Measurements from ENCODE around the gene TAS1R1.

TAS1R1 gene

DNA sequence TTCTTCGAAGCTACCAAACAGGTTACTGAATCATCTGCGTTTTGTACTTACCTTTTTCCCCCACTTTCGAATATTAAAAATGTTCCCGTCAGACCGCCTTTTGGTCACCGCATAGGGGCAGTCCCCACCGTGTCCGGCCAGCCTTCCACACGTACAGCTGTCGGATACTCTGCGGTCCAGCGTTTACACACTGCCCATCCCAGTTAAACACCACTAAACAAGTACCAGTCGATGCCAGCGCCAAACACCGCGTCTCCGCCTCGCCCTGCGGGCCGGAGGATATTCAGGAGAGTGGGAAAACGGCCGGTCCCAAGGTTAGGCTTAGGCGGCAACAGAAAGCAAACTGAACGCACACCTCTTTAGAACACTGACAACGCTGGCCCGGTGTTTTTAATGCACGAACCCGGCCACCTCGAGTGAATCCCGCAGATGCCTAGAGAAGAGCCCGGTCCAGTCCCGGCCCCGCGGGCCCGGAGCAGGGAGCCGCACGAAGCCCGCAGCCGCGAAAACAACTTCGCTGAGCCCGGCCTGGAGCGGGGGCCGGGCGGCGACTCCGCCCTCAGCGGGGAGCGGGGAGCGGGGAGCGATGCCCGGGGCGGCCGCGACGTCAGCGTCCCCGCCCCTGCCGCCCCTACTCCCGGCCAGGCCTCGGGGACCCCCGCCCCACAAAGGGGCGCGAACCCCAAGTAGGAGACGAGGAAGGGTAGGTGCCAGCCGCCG lies 57.7 kb downstream of the TAS1R1 start:
- no peak for DNase-seq (ENCODE audit: low read depth)

DNA sequence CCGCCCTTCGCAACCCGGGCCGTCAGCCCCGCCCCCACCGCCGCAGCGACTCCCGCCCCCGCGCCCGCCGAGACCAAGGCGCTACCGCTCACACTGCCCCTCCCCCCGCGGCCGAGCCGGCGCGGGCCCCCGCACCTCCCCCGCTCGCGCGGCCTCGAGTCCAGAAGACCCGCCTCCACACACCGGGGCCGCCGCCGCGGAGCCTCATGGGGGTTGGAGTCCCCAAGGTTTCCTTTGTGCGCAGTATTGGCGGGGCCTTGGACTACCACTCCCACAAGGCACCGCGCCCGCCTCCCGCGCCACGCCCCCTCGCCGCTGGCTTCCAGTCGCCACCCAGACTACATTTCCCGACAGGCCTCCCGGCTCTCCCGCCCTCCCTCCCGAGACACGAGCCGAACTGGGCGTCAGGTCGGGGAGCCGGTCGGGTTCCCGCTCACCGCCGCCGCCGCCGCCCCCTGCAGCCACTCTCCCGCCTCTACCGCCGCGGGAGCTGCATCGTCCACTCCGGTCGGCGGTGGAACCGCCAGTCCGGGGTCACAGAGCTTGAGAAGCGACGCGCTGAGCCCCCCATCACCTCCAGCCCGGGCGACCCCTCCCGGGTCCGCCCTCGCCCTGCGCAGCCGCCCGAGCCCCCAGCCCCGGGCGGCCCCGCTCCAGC lies 58.4 kb downstream of the TAS1R1 start, which contains the start of gene PHF13:
Gene PHF13, plus strand, starts transcription at position 371 of the 658 bp plus-strand sequence. CDS start 336 bp downstream, outside the sequence.
- peak; percentile 98 for DNase-seq (ENCODE audit: low read depth)

DNA sequence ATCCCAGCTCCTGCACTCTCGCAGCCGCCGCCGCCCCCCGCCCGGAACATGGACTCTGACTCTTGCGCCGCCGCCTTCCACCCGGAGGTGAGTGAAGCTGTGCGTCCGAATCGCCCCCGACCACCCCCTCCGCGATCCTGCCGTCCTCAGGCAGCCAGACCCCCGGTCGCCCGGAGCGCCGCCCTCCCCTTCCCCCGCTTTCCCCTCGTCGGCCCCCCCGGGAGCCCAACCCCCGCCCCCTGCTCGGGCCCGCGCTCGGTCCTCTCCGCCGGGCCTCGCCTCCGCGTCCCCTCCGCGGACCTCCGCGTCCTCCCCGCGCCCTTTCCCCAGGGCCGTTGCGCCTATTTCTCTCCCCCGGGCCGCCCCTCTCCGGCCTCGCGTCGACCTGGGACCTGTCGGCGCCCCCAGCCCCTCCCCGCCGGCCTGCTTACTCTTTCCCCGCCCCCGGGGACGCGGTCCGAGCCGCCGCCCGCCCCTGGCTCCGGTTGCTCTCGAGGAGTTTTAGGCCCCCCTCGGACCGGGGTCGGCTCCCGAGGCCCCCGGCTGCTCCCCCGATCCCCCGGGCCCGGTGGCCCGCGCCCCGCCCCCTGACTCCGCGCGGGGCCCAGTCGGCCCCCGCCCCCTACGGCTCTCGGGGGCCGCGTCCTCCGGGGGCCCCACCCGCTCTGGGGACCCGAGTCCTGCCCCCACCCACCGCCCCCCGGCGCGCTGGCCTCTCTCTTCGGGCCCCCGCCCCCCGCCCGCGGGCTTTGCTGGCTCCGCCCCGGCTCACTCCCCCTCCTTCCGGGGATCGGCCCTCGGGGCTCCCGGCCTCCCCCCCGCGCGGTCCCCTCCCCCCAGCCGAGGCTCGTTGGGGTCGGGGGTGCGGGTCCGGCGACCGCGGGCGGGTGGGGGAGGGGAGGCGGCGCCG lies 59.2 kb downstream of the TAS1R1 start:
- no peak for DNase-seq (ENCODE audit: low read depth)

DNA sequence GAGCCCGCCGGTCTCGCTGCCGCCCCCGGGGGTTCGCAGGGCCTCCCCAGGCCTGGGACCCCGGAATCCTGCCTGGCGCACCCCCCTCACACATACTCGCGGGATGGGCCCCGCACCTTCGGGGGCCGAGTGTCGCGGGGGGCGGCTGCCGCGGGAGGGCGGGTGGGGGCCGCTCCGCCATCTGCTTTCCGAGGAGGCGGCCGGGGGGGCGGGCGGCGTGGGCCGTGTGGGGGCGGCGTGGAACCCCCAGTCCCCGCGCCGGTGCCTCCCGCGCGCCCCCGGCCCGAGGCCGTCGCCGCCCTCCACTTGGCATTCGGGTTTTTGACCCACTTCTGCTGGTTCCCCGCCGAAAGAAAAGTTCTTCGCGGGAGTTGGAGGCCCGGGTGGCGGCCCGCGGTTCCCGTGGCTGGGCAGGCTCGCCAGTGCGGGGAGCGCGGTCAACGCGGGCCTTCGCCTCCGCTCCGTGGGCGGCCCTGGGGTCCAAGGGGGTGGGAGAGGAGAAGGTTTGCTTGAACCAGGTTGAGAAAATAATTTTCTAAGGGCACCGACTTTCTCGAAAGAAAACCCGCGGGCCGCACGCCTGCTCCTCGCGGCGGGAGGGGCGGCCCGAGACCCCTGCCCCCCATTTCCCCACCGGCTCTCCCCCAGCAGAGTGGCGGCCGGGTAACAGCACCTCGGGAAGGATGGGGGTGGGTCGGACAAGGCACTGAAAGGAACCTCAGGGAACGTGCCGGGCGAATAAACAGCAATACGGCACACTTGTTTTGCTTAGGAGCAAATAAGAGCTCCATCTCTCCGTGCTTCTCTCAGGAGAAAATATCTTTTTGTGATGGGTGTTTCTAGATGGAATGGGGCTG lies 60.0 kb downstream of the TAS1R1 start:
- DNase-seq (ENCODE audit: low read depth): no peak

DNA sequence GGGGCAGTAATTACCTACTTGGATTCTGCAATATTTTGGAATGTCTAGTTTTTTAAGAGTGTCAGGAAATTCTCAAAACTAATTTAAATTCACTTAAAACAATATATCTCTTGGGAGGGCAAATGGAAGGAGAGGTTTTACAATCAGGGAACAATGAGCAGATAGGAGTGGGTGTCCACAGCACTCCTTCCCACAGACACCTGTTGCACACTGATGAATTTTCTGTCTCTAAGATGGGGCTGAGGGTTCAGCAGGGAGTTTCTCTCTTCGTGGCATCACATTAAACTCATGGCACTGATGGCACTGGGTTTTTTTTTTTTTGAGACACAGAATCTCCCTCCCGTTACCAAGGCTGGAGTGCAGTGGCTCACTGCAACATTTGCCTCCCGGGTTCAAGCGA lies 63.9 kb downstream of the TAS1R1 start:
- no peak for DNase-seq (ENCODE audit: low read depth)

DNA sequence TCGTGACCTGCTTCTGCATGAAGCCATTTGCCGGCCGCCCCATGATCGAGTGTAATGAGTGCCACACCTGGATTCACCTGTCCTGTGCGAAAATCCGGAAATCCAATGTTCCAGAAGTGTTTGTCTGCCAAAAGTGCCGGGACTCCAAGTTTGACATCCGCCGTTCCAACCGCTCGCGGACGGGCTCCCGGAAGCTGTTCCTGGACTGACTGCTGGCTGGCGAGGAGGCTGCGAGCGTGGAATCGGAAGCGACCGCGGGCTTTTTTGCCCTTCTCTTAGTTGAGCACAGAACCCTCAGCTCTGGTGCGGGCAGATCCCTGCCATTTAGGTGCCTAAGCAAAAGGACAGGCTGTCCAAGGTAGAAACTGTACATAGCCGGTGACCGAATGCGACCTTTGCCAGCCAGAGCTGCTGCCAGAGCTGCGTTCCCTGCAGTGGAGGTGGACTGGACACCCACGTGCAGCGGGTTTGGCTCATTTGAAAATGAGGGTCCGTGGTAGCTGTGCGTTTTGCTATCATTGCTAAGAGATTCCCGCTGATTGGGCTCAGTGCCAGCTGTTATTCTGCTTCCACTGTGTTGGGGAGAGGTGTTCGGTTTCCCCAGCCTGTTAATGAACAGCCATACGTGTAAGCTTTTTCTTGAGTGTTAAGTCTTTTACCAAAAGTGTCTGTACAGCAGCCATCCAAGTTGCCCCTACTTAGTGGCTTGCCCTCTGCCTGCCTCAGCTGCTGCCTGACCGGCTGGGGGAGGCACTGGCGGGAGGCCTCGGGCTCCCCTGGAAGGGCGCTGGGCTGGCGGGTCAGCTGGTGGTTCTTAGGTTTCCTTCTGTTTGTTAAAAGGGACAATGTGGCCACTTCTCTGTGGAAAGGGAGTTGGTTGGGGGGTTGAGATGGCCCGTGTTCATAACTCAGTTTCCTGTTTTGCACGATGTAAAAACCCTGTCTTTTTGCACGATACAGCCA lies 66.6 kb downstream of the TAS1R1 start:
- DNase-seq (ENCODE audit: low read depth): no peak

DNA sequence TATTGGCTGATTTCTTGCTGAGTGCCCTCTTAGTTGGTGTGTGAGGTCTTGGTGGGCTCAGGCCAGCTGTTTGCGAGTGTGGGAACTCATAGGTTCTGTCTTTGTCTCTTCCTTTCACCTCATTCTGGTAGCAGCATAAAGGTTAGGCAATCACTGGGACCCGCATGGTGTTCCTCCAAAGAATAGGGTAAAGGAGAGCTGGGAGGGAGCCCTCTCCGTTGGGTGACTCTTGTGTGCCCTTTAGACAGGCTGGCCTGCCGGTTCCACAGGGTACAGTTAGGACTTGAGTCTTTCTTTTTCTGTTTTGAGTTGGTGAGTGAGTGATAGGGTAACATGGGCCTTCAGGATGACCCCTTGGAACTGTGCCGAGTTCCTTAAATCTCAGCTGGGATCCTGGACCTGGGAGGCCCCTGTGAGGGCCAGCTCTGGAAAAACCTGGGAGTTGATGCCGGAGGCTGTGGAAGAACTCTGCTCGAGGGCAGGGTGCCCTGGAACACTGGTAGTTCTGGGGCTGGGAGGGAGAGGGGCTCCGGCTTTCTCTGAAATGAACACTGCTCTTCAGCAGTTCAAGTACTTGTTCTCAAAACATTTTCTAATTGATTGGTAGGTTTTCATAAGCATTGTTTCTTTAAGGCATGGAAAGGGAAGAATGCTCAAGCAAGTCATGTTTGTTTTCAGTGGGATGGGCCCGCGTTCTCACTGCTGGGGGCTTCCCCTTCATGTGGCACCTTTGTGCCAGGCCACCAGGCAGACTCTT lies 67.5 kb downstream of the TAS1R1 start:
- no peak for DNase-seq (ENCODE audit: low read depth)

DNA sequence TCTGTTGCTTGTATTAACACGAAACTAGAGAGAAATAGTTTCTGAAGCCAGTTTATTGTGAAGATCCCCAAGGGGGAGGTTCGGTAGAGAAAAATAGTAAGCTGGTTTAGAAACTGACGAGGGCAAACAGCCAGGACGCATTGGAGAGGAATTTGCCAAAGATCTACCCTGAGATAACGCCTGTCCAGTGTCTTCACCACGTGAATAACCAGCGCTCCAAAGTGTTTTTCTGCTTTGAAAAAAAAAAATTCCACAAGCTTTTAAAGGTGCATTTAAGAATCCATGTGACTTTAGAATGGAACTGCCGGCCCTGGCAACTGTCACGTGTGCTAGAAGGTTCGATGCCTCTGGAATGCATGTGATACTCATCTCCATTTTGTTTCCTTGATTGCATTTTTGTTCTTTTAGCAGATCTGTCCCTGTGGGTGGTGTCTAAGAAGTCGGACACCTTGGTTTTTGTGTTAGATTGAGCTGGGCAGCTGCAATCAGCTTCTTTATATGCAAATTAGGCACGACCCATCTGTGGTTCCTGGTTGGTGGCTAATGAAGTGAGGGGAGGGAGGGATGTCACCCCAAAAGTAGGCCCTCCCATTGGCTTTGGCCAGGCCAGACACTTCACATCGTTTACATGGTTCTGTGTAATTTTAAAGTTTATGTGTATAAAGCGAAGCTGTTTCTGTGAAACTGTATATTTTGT lies 68.3 kb downstream of the TAS1R1 start:
- no peak for DNase-seq (ENCODE audit: low read depth)

DNA sequence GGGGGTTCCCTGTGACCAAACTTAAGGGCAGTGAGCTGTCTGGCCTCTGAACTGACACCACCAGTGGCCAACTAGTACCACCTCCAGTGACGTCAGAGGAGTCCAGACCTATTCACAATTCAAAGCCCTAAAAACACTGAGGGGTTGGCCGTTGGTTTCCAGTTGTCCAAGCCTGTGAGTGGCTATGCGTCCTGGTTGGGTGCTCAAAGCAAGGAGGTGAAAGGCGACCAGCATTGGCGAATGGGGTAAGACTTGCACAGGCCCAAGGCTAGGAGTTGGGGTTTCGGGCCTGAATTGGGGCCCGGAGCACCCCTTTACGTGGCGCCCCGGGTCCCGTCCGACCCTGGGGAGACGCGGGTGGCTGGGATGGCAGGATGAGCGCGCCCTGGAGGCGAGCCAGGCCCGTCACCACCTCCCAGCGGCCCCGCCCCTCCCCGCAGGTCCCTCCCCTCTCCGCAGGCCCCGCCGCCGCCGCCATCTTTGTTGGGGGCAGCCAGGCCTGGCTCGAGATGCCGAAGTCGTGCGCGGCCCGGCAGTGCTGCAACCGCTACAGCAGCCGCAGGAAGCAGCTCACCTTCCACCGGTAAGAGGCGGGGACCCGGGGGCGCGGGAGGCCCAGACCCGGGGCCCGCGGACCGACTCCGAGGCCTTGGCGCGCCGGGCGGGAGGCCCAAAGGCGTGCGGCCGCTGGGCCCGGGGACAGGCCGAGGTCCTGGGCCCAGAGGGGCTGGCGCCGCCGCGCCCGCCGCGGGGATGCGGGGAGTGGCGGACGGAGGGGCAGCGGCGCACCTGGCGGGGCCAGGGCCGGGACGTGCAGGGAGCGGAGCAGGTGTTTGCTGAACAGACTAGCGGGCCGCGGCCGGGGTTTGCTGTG lies 69.8 kb downstream of the TAS1R1 start, which contains the start of gene THAP3:
Gene THAP3, plus strand, starts transcription at position 159 of the 874 bp plus-strand sequence. Its CDS starts 351 bp downstream, at position 510.
- DNase-seq (ENCODE audit: low read depth): peak; percentile 81

DNA sequence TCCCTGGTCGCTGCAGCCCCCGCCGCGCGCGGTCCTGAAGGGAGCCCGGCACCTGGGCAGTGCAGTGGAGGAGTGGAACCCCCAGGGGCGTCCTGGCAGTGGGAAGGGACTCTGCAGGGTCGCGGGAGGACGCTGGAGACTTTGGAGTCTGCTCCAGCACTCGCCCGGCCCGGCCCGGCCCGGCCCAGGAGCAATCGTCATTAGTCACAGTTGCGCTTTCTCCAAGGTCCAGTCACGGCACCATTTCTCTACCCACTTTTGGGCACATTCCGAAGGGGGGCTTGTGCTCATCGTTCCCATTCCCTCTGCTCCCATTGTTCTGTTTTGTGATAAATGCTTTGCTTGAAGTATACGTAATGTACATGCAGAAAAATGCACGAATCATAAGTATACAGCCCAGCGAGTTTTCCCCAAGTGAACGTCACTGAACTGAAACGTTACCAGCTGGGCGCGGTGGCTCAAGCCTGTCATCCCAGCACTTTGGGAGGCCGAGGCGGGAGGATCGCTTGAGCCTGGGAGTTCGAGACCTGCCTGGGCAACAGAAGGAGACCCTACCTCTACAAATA lies 70.6 kb downstream of the TAS1R1 start:
- no peak for DNase-seq (ENCODE audit: low read depth)

DNA sequence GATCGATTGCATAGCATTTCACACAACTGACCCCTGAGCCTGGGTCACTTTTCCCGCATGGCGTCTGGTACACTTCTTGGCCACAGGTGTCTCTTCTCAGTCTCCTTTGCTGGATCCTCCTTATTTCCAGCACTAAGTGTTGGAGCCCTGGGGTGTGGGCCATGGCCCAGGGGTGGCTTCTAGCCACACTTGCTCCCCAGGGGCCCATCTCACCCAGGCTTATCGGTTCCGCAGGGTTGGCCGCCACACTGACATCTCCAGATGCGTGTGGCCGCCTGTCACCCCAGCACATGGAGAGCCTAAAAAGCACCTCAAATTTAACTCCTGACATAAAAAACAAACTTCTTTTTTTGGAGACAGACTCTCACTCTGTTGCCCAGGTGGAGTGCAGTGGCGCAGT lies 71.9 kb downstream of the TAS1R1 start:
- no peak for DNase-seq (ENCODE audit: low read depth)

DNA sequence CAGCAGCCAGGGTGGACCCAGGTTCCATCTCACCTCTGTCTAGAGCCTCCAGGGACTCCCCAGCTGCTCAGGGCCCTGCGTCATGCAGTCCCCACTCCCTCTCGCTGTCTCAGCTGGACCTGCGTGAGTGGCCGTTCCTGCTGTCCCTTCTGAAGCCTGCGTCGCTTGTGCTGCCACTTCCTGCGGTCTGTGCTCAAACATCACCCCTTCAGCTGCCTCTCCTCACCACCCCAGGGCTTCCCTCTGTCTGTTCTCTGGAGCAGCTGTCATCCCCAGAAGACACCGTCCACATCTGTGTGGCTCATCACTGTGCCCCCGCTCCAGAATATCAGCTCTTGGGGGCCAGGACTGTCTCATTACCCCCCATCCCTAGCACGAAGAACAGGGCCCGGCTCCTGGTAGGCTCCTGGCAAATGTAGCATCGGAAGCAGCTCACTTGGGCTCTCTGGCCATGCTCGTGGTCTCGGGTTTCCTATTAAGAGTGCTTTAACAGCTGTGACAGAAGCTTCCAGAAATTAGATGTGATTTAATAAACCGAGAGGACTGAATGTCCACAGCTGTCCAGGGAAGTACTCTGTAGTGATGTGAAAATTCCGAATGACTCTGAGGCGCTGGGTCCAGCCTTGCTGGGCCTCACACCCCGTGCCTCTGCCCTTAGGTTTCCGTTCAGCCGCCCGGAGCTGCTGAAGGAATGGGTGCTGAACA lies 72.9 kb downstream of the TAS1R1 start:
- no peak for DNase-seq (ENCODE audit: low read depth)

DNA sequence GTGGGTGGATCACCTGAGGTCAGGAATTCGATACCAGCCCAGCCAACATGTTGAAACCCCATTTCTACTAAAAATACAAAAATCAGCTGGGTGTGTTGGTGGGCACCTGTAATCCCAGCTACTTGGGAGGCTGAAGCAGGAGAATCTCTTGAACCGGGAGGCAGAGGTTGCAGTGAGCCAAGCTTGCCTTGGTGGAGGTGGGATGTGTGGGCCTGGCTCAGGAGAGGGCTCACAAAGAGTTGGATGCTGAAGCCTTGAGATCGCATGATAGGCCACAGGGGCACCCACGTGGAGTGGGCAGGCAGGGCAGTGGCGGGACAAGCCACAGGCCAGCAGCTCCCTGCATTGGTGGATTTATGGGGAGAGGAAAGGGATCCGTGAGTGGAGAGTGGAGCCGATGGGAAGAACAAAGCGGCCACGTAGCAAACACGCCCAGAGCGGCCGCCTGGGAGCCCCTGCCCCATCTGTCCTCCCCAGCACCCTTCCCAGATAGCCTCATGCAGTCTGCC lies 73.9 kb downstream of the TAS1R1 start:
- DNase-seq (ENCODE audit: low read depth): no peak
